HG03439 (cell line): ENCODE results near the gene HAAO.

Experiments
- ATAC-seq: cut with Tn5 transposase; IDR thresholded peaks from one replicate; pipeline ENCODE4 v1.9.1; 2021; ENCODE audit warnings: mild to moderate bottlenecking, moderate library complexity; ENCODE audit not compliant: unreplicated experiment

Gene HAAO

DNA sequence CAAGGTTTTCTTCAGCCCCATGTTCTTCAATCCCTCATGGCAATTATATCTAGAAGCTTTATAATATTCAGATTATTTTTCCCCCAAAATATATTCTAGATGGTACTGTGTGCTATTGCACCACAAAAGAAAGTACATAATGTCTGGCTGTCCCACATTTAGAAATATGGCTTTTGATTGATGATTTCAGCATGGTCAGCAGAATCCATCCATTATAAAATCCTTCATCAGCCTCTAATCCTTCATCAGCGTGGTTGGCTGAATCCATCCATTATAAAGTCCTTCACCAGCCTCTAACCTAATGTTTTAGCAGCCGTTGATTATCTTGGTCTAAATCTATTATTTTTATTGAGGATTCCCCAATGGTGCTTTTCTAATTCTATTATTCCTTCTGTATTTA is 23.3 kb upstream of the HAAO start:
- no peak for ATAC-seq

DNA sequence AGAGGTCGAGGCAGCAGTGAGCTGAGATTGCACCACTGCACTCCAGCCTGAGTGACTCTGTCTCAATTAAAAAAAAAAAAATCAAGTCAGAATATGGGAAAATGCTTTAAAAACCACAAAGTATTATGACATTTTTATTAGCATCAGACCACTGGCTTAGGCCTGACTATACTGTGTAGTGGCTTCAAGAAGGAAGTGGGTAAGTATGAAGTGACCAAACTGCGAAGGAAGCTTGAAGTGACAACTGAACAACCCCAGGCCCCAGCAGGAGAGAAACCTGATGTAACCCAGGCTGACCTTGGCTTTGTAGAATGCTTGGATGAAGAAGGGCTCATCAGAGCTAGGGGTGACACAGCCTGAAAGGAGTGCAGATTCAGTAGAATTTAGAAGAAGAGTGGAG is 21.4 kb upstream of the HAAO start:
- ATAC-seq: no peak

DNA sequence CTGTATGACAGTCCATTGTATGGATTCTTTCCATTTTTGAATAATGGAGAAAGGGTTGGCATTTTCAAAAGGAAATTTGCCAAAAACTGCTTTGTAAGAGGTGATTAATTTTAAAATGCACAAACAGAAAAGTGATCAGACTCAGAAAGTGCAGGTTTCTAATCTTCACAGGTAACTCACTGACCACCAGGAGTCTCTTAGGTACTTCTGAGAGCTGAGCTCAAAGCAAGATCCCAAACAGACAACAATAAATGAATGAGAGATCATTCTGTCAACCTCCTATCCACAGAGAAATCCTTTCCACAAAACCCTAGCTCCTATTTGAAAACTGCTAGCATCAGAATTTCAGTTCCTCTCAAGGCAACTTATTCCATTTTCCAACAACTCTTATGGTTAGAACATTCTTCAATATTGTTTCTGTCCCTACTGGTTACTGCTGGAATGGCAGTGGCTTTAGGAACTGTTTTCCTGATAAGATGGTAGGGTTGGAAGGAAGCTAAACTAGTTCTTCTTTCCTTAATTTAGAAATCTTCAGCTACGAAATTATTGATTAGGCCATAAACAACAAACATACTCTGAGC is 20.6 kb upstream of the HAAO start:
- no peak for ATAC-seq

DNA sequence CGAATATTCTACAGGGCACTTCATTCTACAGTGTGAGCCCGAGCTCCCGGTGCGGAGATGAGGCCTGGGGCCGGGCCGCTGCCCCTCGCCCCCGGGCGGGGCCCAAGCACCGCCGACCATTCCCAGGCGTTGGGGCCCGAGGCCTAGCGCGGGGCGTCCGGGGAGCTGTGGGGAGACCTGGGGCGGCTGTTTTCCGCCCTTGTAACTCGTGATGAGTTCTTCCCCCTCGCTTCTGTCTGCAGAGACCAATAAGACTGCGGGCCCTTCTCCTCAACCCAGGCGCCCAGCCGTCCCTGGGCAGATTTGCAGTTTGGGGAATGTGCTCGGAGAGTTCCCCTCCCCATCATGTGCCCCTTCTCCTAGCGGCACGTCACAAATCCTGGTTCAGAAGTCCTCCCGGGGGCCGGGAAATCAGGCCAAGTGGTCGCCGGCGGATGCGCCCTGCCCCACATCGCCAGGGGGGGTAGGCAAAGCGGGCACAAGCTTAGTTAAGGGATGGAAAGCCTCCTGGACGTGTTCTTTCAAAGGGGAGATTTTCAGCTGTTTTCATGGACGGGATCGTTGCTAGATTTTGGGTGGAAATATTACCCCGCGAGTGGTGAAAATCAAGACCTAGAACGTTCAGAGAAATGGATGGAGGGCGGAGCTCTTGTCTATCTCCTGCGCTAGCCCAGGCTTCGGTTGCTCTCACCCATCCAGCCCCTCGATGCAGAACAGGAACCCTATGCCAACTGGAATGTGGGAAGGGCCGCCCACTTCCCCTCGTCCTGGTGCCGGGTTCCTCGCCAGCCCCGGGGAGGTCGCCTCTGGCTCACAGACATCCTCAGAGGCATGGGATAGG is 18.8 kb upstream of the HAAO start:
- ATAC-seq: peak; percentile 4

DNA sequence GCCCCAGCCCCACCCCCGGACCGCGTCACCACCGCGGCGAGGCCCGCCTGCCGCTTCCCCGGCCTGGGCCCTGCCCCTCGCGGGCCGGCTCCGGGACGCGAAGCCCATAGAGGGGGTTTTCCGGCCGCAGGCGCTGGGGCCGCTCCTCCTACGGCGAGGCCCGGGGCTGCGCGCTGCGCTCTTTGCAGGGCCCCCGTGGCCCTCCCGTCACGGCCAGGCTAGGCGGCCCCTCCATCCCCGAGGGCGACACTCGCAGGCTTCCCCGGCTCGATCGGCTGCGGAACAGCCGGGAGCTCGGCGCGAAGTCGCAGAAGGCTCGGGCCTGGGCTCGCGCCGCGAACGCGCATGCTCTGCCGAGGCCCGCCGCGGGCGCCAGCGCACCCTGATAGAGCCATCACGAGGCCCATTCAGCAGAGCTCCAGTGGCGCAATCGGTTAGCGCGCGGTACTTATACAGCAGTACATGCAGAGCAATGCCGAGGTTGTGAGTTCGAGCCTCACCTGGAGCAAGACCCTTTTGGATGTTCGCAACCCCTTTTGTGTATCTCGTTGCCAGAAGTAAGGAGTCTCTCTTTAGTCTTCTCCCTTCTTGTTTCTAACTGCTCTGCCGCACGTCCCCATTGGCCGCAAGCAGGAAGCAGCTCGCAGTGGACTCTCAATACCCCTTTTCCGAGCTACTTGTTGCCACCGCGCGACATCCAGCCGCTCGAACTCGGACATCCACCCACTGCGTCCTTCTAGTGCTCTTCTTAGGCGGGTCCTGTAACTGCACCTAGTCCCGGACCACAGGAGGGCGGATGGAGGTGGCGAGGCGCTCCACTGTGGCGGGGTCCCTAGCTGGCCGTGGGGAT is 18.0 kb upstream of the HAAO start:
- peak; percentile 77 for ATAC-seq

DNA sequence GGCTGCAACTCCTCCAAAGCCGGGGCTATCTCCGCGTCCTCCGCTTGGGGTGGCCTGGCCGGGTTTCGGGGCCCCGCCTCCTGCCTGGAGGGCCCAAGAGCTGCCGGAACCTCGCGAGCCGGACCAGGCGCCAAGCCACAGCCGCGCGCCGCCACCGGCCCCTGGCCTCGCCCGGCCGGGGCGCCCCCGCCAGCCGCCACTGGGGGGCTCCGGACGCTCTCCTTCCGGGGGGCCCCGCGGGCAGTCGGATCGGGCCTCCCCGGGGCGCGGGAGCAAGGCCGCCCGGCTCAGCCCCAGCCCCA is 17.4 kb upstream of the HAAO start:
- peak; percentile 58 for ATAC-seq

DNA sequence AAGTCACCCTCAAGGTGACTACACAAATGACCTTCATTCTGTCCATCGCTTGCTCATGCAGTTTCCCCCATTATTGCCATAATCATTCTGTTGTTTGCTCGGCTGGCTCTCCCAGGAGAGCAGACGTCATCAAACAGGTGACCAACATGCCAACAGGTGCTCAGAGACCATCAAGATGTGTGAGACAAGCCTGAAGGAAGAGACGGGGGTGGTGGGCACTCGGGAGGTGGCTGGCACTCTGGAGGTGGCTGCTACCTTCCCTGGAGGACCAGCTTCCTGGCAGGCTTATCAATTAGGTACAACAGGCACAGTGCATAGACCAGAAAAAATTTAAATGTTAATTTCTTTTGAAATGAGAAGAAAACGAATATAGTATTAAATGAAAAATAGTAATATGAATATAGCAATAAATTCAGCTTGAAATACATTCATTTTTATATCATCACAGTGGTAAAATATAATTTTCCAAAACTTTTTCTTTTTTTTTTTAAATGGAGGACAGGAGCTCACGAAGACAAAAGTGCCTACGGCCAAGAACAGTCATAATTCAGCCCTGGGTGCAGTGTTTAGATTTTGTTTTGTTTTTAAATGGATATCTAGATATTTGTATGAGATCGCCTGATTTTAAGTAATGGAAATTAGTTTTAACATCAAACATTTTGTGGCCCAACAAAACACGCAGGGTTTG is 16.9 kb upstream of the HAAO start:
- ATAC-seq: no peak

DNA sequence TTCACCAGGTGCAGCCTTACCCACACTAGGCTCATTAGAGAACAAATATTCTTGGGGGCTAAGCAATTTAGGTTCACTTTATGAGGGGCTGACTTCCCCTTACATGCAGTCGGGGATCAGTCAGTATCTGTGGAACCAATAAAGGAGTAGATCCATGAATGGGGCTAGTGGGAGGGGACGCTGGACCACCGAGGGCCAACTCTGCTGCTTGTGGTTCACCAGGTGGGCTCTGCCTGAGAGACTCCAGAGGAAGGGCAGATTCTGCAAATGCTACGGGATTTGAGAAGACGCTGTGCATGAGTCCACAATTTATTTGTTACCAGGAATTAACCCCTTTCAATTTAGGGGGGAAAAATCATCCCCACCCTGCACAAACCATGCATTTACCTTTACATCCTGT is 15.9 kb upstream of the HAAO start:
- ATAC-seq: no peak

DNA sequence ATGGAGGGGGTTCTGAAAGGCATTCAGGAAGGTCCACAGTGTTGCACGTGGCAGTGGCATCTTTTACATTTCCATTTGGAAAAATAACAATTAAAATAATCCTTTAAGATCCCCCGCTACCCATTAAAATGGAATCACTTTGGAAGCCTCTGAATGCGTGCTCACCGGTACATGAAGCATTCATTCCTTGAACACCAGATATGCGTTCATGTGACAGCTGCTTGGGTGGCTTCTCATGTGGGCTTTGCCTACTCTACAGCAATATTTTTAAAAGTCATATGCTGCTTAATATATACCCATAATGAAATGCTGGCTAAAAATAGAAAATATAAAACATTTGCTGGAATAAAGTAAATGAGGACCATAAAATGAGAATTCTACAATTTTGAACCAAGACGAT is 14.4 kb upstream of the HAAO start:
- no peak for ATAC-seq

DNA sequence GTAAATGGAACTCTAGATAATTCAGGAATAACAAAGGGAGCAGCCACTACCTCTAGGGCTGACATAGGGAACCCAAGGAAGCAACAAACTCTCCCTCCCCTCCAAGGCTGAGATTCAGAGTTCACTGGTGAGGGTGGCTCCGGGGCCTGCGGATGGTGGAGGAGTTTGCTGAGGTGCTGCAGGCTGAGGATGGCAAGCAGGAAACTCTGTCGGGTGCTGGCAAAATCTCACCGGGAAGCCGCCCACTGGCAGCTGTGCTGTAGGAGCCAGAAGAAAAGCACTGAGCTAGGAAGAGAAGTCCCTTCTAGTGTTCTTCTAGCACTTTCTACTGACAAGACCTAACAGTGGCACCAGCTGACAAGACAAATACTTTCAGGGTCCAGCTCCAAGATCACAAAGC is 12.5 kb upstream of the HAAO start:
- no peak for ATAC-seq

DNA sequence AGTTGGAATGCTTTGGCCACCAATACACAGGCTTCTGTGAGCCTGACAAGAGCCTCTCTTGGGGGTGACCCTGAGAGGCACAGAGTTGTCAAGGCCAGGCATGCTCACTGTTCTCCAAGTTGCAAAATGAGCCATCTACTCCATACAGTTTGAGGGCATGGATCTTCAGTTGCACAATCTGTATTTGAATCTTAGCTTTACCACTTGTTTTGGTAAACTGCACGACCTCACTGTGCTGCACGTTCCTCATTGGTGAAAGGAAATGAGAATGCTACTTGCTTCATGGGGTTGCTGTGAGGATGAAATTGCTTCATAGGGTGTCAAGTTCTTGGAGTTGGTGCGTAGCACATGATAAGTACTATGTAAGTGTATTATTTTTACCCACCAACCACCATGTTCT is 12.0 kb upstream of the HAAO start:
- ATAC-seq: no peak

DNA sequence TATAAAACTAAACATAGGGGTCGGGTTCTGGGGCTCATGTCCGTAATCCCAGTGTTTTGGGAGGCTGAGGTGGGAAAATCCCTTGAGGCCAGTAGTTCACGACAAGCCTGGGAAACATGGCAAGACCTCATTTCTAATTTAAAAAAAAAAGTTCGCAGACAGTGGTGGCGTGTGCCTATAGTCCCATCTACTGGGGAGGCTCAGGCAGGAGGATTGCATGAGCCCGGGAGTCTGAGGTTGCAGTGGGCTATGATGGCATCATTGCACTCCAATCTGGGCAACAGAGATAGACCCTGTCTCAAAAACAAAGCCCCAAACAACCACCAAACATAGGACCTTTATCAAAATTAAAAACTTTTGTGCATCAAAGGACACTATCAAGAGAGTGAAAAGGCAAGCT is 9.8 kb upstream of the HAAO start:
- no peak for ATAC-seq

DNA sequence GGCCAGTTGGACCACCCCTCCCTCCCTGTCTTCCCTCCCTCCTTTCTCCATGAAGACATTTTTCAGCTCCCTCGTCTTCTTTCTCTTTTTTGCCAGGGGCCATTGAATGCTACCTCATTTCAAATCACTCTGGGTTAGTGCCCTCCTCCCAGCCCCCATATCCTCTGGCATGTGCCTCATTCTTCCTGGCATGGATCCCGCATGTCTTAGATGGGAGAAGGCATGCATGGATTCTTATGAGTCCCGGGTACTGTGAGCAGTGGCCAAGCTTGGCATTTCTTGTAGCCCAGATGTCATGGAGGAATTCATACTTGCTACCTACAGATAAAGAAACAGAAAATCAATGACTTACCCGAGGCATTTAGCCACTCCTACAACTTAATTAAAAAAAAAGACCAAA is 9.0 kb upstream of the HAAO start:
- ATAC-seq: no peak

DNA sequence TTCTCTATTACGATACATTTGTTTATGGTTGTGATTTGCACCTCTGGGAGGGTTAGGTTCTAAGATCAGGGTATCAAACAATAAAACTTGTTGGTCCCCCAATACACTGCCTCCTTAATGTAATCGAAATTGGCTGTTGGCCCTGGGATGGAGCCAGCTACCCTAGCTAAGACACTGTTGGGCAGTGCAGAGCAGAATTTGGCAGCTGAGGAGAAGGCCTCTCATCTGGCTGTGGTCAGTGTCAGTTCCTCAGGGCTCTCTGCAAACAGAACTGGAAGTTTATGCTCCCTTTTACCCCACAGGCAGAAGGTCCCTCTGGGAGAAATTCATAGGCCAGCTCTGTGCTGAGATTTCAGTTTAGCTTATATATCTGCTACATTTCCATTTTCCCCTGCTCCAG is 8.6 kb upstream of the HAAO start:
- ATAC-seq: no peak

DNA sequence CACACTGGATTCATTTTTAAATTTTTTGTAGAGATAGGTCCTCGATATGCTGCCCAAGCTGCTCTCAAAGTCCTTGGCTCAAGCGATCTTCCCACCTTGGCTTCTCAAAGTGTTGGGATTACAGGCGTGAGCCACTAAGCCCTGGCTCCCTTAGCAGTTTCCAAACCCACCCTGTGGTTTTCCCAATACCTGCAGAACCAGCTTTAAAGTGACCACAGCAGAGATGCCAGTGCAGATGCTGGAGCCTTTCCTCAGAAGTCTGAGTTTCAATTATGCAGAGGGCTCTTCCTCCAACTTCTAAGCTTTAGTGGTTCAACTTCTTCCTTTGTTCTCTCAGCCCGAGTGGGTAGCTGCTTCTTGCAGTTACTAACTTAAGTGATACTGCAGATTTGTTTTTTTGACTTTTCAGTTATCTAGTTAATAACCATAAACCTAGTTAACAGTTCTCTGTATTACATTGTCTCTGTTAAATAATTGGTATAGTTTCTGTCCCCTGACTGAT is 8.1 kb upstream of the HAAO start:
- no peak for ATAC-seq

DNA sequence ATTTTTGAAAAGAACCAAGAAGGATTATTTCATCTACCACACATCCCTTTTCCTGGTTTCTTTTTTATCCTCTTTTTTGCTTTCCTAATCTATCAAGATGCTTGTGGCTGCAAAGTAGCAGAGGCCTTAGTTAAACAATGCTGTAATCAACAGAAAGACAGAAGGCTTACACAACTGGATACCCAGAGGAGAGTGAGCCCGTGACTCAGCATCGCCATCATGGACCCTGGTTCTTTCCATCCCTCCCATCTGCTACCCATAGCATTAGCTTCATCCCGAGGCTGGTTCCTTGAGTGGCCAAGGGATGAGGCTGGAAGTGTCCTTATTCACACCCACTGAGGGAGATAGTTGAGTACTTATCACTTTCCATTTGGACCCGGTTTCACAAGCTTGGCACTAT is 7.5 kb upstream of the HAAO start:
- no peak for ATAC-seq

DNA sequence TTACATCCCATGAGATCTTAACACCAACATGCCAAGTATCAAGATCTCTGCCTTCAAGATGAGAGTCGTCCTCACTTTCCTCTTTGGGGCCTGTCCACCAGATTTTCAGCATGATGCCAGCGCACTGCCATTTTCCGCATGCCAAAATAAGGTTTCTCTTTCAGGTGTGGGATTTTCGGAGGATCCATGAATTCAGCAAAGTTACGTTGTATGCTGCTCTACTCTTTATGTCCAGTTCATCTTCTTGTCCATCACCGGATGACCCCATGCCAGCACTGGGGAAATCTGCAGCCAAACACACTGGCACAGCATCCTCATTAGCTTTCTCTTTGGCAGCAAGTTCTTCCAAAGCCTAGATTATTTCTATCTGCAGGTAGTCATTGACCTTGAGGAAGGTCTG is 4.9 kb upstream of the HAAO start:
- no peak for ATAC-seq

DNA sequence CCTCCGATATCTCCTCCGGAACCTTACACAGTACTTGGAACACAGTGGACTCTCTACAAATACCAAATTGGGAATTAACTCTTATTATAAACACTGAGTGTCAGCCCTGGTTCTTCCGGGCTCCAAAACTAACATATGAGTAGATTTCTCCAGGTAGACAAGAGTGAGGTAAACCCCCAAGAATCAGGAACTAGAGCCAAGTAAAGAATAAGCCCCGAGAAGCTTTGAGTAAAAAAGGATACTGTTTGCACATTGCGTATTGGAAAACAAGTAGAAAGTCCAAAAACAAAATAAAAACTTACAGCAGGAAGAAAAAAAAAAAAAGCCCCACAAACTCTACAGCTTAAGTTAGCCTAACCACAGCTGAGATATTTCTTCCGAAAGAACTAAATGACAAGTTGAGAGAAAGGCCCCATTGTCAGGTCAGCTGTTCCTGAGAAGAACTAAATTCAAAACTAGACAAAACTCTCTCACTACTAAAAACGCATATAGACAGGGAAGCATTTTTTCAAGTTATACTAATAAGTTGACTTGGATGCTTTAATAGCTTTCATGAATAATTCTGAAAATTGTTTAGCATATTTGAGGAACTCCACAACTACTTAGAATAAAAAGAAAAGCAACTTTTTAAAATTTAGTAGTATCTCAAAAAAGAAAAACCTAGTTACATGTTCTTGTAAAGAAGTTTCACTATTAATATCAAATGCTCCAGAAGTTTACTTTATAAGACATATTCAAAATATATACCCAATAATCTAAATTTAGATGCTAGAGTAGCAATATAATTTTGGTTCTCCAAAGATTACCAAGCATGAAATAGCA is 4.3 kb upstream of the HAAO start:
- peak; percentile 45 for ATAC-seq

DNA sequence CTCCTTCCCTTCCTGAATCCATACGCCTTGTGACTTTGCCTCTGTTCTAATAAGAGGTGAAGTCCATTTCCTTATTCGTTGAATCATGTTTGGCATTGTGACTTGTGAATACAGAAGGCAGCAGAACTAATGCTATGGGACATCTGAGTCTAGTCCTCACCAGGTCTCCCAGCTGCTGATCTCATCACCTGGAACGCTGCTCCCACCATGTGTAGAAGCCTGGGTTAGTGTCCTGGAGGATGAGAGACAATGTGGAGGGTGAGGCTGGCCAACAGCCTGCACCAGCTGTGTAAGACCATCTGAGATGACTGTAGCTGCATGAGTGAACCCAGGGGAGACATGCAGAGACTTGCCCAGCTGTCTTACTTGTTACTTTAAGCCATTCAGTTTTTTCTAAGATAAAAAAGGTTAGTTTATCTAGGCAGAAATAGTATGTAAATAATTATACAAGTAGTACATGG is 3.5 kb upstream of the HAAO start:
- peak; percentile 49 for ATAC-seq

DNA sequence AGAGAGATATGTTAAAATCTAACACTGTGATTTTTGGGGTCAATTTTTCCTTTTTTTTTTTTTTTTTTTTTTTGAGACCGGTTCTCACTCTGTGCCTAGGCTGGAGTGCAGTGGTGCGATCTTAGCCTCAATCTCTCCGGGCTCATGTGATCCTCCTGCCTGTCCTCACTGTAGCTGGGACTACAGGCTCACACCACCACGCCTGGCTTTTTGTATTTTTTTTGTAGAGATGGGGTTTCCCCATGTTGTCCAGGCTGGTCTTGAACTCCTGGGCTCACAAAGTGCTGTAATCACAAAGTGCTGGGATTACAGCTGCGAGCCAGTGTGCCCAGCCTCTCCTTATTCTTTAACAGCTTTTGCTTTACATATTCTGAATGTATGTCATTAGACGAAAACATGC is 2.9 kb upstream of the HAAO start:
- ATAC-seq: no peak
